Stimulated activated naive CD8-positive, alpha-beta T cell treated with anti-CD3 and anti-CD28 coated beads, Interleukin-15, amount 100 ng/mL, for 72 hours (primary cell): Measurements from ENCODE around the gene NPIPA8.
"Not testable (repeated sequence)": the region's sequence is repeated elsewhere in the genome, so short reads cannot be mapped to it uniquely, and the experiment has no call there.

Experiments
- ATAC-seq: fragments of 150-1000 bp; cut with Tn5 transposase; 2 replicates; pipeline ENCODE4 v1.10.0; 2021; ENCODE audit warnings: mild to moderate bottlenecking, moderate library complexity
- DNase-seq, 2 donors: peaks; one replicate each; pipeline ENCODE4 v3.0.0; 2021 to 2022
- H3K27ac Mint-ChIP-seq, 2 donors: one replicate each; pipeline ENCODE4 v1.8.0; 2022; ENCODE audit warnings: mild to moderate bottlenecking in 2 of 2, mixed read lengths in 2 of 2, moderate library complexity in 2 of 2
- H3K27me3 Mint-ChIP-seq: one replicate; pipeline ENCODE4 v1.8.0; 2022; ENCODE audit warnings: mixed read lengths
- H3K4me1 Mint-ChIP-seq: one replicate; pipeline ENCODE4 v1.8.0; 2022; ENCODE audit warnings: mild to moderate bottlenecking, mixed read lengths
- H3K4me3 Mint-ChIP-seq, 2 donors: one replicate each; pipeline ENCODE4 v1.8.0; 2022; ENCODE audit warnings: mild to moderate bottlenecking in 2 of 2, mixed read lengths in 2 of 2, moderate library complexity in 1 of 2
- H3K9me3 Mint-ChIP-seq, 2 donors: one replicate each; pipeline ENCODE4 v1.8.0; 2022; ENCODE audit warnings: mixed read lengths in 2 of 2

Gene NPIPA8

DNA sequence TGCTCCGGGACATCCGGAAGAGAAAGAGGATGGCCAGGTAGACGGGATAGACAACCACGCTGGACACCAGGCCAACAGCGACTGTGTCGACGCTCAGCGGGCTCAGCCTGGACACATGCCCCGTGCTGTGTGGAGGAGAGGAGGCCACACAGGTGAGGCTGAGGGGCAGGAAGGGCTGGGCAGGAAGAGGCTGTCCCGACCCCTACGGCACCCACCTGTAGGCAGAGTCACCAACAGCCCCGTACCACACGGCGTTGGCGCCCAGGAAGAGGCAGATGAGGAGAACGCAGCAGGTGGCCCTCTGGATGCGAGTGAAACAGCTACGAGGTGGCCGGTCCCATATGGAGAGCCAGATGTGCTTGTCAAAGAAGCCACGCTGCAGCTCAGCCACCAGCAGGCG, at the start of gene NPIPA8:
NPIPA8 (minus strand) TSS at position 101 of the 400 bp plus-strand sequence. CDS start 4,074 bp downstream, outside the sequence.
- H3K4me1 Mint-ChIP-seq, ATAC-seq, H3K27me3 Mint-ChIP-seq, H3K27ac Mint-ChIP-seq, H3K4me3 Mint-ChIP-seq, DNase-seq, H3K9me3 Mint-ChIP-seq: not testable (repeated sequence)

DNA sequence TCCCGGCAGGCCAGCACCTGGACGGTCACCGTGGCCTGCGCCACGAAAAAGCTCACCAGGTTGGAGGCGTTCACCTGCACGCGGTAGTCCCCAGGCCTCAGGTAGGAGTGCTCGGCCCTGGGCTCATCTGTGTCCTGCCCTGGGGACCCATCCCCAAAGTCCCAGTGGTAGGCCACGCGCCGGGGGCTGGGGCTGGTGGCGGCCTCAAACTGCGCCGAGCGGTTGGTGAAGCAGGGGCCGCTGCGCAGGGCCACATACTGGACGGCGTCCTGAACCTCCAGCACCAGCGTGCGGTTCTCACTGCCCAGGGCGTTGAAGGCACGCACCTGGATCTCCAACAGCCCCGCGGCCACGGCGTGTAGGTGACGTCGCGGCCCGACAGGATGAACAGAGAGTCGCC, 48.7 kb upstream of the NPIPA8 start:
- not testable (repeated sequence) for H3K4me3 Mint-ChIP-seq, H3K27me3 Mint-ChIP-seq, H3K9me3 Mint-ChIP-seq, H3K27ac Mint-ChIP-seq, H3K4me1 Mint-ChIP-seq
- DNase-seq (peak in 1 of 2 donors; percentile 10), ATAC-seq (peak; percentile 38)

- H3K9me3 Mint-ChIP-seq, H3K4me3 Mint-ChIP-seq, H3K4me1 Mint-ChIP-seq, H3K27ac Mint-ChIP-seq, H3K27me3 Mint-ChIP-seq: not testable (repeated sequence)
- DNase-seq (peak in 1 of 2 donors; percentile 9), ATAC-seq (peak; percentile 24)
Observed at GRCh38 chr16:18384869-18385268, 48.3 kb upstream of the NPIPA8 start.

- peak in 1 of 2 donors; percentile 4 for DNase-seq
- H3K4me3 Mint-ChIP-seq, H3K27ac Mint-ChIP-seq, H3K27me3 Mint-ChIP-seq, H3K4me1 Mint-ChIP-seq, H3K9me3 Mint-ChIP-seq: not testable (repeated sequence)
- ATAC-seq = peak; percentile 37
Observed at GRCh38 chr16:18384098-18384636, 47.6 kb upstream of the NPIPA8 start.

DNA sequence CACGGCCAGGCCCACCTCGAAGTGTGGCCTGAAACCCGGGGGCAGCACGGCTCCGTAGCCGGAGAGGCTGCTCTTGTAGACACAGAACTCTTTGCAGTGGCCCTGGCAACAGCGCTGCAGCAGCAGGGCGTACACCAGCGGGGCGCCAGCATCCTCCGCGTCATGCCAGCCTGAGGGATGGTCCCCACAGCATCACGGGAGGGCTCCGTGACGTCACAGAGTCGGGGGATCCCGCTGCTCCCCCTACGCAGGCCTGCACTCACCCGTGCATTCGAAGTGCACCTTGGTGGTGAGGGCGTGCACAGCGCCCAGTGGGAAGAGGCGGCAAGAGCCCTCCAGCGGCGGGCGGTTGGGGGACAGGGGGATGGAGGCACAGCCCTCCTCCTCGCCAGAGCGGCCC, 46.2 kb upstream of the NPIPA8 start:
- H3K4me1 Mint-ChIP-seq, H3K9me3 Mint-ChIP-seq, ATAC-seq, H3K27me3 Mint-ChIP-seq, H3K4me3 Mint-ChIP-seq, H3K27ac Mint-ChIP-seq: not testable (repeated sequence)
- DNase-seq = peak in 1 of 2 donors; percentile 13

DNA sequence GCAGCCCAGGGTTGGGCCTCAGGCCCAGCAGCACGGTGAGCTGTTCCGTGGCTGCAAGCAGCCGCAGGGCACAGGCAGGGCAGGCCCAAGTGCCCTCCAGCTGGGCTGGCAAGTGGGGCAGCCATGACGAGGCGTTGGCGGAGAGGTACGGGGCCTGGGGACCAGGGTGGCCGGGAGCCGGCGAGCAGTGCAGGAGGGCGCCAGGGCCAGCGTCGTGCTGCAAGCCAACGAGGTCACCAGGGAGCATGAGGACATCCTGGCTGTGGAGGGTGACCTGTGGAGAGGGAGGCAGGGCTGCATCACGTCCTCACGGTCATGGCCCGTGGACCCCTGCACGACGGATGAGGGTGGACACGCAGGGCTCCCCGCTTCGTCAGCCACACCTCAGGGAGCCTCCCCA, 11.2 kb upstream of the NPIPA8 start:
- H3K27me3 Mint-ChIP-seq, H3K4me1 Mint-ChIP-seq, H3K27ac Mint-ChIP-seq, ATAC-seq, H3K4me3 Mint-ChIP-seq, H3K9me3 Mint-ChIP-seq: not testable (repeated sequence)
- peak in 1 of 2 donors; percentile 11 for DNase-seq

DNA sequence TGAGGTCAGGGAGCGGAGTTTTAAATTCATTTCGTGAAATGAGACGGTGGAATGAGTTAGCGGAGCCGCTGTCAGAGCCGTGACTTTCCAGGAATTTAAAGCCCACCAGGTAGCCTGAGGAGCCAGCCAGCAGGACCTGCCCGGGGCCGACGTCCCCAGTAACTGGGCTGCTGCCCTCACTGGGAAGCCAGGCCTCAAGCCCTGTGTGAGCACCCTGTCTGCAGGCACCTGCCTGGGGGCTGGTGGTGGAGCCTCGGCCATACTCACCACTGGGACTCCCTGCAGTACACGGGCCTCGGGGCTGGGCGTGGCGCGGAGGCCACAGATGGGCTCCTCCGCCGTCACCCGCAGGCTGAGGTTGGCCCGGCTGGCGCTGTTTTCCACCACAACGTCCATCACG, 10.5 kb upstream of the NPIPA8 start:
- peak in 1 of 2 donors; percentile 11 for DNase-seq
- not testable (repeated sequence) for H3K4me1 Mint-ChIP-seq, ATAC-seq, H3K4me3 Mint-ChIP-seq, H3K27ac Mint-ChIP-seq, H3K9me3 Mint-ChIP-seq, H3K27me3 Mint-ChIP-seq

GRCh38 chr16:18344634-18345033, 8.1 kb upstream of the NPIPA8 start:
- H3K27me3 Mint-ChIP-seq, ATAC-seq, H3K4me3 Mint-ChIP-seq, DNase-seq, H3K4me1 Mint-ChIP-seq, H3K27ac Mint-ChIP-seq, H3K9me3 Mint-ChIP-seq: not testable (repeated sequence)

GRCh38 chr16:18341986-18342385, 5.5 kb upstream of the NPIPA8 start:
- H3K4me1 Mint-ChIP-seq, H3K4me3 Mint-ChIP-seq, H3K27me3 Mint-ChIP-seq, H3K27ac Mint-ChIP-seq, H3K9me3 Mint-ChIP-seq, DNase-seq: not testable (repeated sequence)
- ATAC-seq = peak; percentile 60

GRCh38 chr16:18341417-18341960, 5.0 kb upstream of the NPIPA8 start:
- peak; percentile 67 for ATAC-seq
- H3K4me1 Mint-ChIP-seq, H3K9me3 Mint-ChIP-seq, H3K4me3 Mint-ChIP-seq, H3K27ac Mint-ChIP-seq, DNase-seq, H3K27me3 Mint-ChIP-seq: not testable (repeated sequence)

DNA sequence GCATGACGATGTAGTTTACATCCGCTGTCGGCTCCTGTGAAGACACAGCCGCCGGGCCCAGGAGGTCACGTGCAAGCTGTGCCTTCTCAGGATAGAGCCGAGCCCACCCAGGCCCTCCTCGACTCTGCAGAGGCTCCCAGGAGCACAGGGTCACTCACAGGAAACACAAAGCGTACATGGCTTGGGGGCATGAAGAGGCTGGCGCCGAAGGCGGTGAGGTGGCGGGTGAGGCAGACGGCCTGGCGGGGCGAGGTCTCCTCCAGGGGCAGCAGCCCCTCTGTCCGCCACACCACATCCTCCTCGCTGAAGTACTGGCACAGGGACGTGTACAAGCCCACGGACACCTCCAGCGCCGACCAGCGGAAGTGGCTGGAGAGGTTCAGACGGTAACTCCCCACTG, 2.7 kb upstream of the NPIPA8 start:
- not testable (repeated sequence) for ATAC-seq, DNase-seq, H3K27me3 Mint-ChIP-seq, H3K9me3 Mint-ChIP-seq, H3K4me3 Mint-ChIP-seq, H3K27ac Mint-ChIP-seq, H3K4me1 Mint-ChIP-seq

DNA sequence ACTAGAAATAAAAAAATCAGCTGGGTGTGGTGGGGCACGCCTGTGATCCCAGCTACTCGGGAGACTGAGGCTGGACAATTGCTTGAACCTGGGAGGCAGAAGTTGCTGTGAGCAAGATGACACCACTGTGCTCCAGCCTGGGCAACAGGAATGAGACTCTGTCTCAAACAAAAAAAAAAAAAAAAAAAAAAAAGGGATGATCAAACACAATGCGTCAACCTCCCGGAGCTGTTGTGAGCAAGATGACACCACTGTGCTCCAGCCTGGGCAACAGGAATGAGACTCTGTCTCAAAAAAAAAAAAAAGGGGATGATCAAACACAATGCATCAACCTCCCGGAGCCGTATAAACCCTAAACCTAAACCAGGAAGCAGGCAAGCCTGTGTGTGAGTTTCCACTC, 24.7 kb downstream of the NPIPA8 start:
- H3K4me1 Mint-ChIP-seq, H3K9me3 Mint-ChIP-seq, DNase-seq, ATAC-seq, H3K27ac Mint-ChIP-seq, H3K27me3 Mint-ChIP-seq, H3K4me3 Mint-ChIP-seq: not testable (repeated sequence)

GRCh38 chr16:18309159-18309558, 27.4 kb downstream of the NPIPA8 start:
- not testable (repeated sequence) for DNase-seq, H3K27me3 Mint-ChIP-seq, H3K9me3 Mint-ChIP-seq, ATAC-seq, H3K27ac Mint-ChIP-seq, H3K4me1 Mint-ChIP-seq, H3K4me3 Mint-ChIP-seq

GRCh38 chr16:18307241-18307640, 29.3 kb downstream of the NPIPA8 start:
- not testable (repeated sequence) for H3K27ac Mint-ChIP-seq, H3K4me3 Mint-ChIP-seq, DNase-seq, H3K4me1 Mint-ChIP-seq, H3K27me3 Mint-ChIP-seq, H3K9me3 Mint-ChIP-seq, ATAC-seq

DNA sequence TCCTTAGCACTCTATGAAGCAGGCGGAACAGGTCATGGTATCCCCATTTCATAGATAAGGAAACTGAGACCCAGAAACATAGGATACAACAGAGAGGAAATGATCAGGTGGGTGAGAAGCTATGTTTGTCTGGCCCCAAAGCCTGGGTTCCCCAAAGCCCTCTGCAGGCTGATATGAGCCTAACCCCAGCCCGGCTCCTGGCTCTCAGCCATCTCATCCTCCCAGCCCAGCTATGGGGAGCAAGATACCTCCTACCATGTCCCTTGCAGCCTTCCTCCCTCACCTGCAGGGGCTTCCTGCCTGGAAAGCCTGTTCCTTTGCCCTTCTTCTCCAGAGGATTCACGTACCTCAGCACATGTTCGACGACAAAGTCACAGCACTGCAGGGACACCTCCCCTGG, 30.5 kb downstream of the NPIPA8 start:
- not testable (repeated sequence) for ATAC-seq, H3K27me3 Mint-ChIP-seq, DNase-seq, H3K4me3 Mint-ChIP-seq, H3K9me3 Mint-ChIP-seq, H3K4me1 Mint-ChIP-seq, H3K27ac Mint-ChIP-seq

GRCh38 chr16:18303059-18303706, 33.4 kb downstream of the NPIPA8 start:
- H3K27me3 Mint-ChIP-seq, H3K27ac Mint-ChIP-seq, DNase-seq, H3K4me3 Mint-ChIP-seq, ATAC-seq, H3K4me1 Mint-ChIP-seq, H3K9me3 Mint-ChIP-seq: not testable (repeated sequence)

- H3K4me3 Mint-ChIP-seq, DNase-seq, ATAC-seq, H3K4me1 Mint-ChIP-seq, H3K9me3 Mint-ChIP-seq, H3K27me3 Mint-ChIP-seq, H3K27ac Mint-ChIP-seq: not testable (repeated sequence)
Observed at GRCh38 chr16:18297714-18298113, 38.8 kb downstream of the NPIPA8 start.
